ENCODE measurements around the gene ANO7.
A peak's percentile ranks its signal among the peaks of the same experiment; 100 is the strongest.

ANO7 gene

GRCh38 chr2:241198381-241199279 lies 10.2 kb downstream of the ANO7 start:
- Histone ChIP-seq H3K27ac (ENCODE audit: insufficient read depth in 1 of 2, low read depth in 1 of 2, low read length in 2 of 2, poor library complexity in 1 of 2, severe bottlenecking in 2 of 2) (no peak overlapping the region), H3K9me3 (ENCODE audit: control extremely low read depth in 1 of 5, control insufficient read depth in 4 of 5, insufficient read depth in 2 of 5, low read depth in 1 of 5, low read length in 4 of 5) (no peaks in the 10 kb centered on the region), H3K36me3 (ENCODE audit: control insufficient read depth in 4 of 4, insufficient read depth in 4 of 4, low read length in 3 of 4) (no peaks in the 10 kb centered on the region), H3K4me3 (ENCODE audit: control insufficient read depth in 1 of 7, extremely low read depth in 1 of 7, insufficient read depth in 4 of 7, low read depth in 2 of 7, low read length in 6 of 7) (no peak overlapping the region), H3K4me1 (ENCODE audit: control extremely low read depth in 1 of 4, control insufficient read depth in 4 of 4, insufficient read depth in 4 of 4, low read length in 3 of 4) (peaks cover 0 to 34% (median 24%) of the 10 kb centered on the region in 4 experiments), H3K27me3 (replicated peaks in 2 of 5; ENCODE audit: control insufficient read depth in 4 of 5, insufficient read depth in 5 of 5, low read length in 4 of 5) (no peaks in the 10 kb centered on the region)
- WGBS (ENCODE audit: insufficient coverage) = 92% methylated on average over 22 of the region's 27 CpGs
- CTCF ChIA-PET = no interaction called here
- POLR2A ChIA-PET = no interaction called here
- DNase-seq = no peak

- WGBS (ENCODE audit: insufficient coverage) = 93% methylated on average over 15 of the region's 16 CpGs
- no peaks in the 10 kb centered on the region for H3K27me3 ChIP-seq (replicated peaks in 2 of 5; ENCODE audit: control insufficient read depth in 4 of 5, insufficient read depth in 5 of 5, low read length in 4 of 5)
- DNase-seq = no peak
Observed at GRCh38 chr2:241199286-241199685, 10.8 kb downstream of the ANO7 start.

GRCh38 chr2:241199897-241200821 lies 11.7 kb downstream of the ANO7 start:
- ChIA-PET CTCF (interaction anchor here (1.2 kb wide), 1 partner anchor 19 kb away, joined by 3 read pairs; no protein-coding TSS in a partner anchor), POLR2A (no interaction called here)
- Histone ChIP-seq H3K27me3 (replicated peaks in 2 of 5; ENCODE audit: control insufficient read depth in 4 of 5, insufficient read depth in 5 of 5, low read length in 4 of 5) (no peaks in the 10 kb centered on the region), H3K4me1 (ENCODE audit: control extremely low read depth in 1 of 4, control insufficient read depth in 4 of 4, insufficient read depth in 4 of 4, low read length in 3 of 4) (peaks cover 0 to 39% (median 25%) of the 10 kb centered on the region in 4 experiments), H3K27ac (ENCODE audit: insufficient read depth in 1 of 2, low read depth in 1 of 2, low read length in 2 of 2, poor library complexity in 1 of 2, severe bottlenecking in 2 of 2) (no peak overlapping the region), H3K36me3 (ENCODE audit: control insufficient read depth in 4 of 4, insufficient read depth in 4 of 4, low read length in 3 of 4) (no peaks in the 10 kb centered on the region), H3K4me3 (ENCODE audit: control insufficient read depth in 1 of 7, extremely low read depth in 1 of 7, insufficient read depth in 4 of 7, low read depth in 2 of 7, low read length in 6 of 7) (no peak overlapping the region), H3K9me3 (ENCODE audit: control extremely low read depth in 1 of 5, control insufficient read depth in 4 of 5, insufficient read depth in 2 of 5, low read depth in 1 of 5, low read length in 4 of 5) (no peaks in the 10 kb centered on the region)
- 90% methylated on average over 34 of the region's 42 CpGs for WGBS (ENCODE audit: insufficient coverage)
- DNase-seq = no peak

More at GRCh38 chr2:241199286-241199685, 10.8 kb downstream of the ANO7 start:
- CTCF ChIA-PET = no interaction called here
- H3K4me3 ChIP-seq (ENCODE audit: control insufficient read depth in 1 of 7, extremely low read depth in 1 of 7, insufficient read depth in 4 of 7, low read depth in 2 of 7, low read length in 6 of 7) = no peak overlapping the region
- POLR2A ChIA-PET = no interaction called here
- peaks cover 0 to 39% (median 24%) of the 10 kb centered on the region in 4 experiments for H3K4me1 ChIP-seq (ENCODE audit: control extremely low read depth in 1 of 4, control insufficient read depth in 4 of 4, insufficient read depth in 4 of 4, low read length in 3 of 4)
- no peaks in the 10 kb centered on the region for H3K9me3 ChIP-seq (ENCODE audit: control extremely low read depth in 1 of 5, control insufficient read depth in 4 of 5, insufficient read depth in 2 of 5, low read depth in 1 of 5, low read length in 4 of 5)
- no peak overlapping the region for H3K27ac ChIP-seq (ENCODE audit: insufficient read depth in 1 of 2, low read depth in 1 of 2, low read length in 2 of 2, poor library complexity in 1 of 2, severe bottlenecking in 2 of 2)
- no peaks in the 10 kb centered on the region for H3K36me3 ChIP-seq (ENCODE audit: control insufficient read depth in 4 of 4, insufficient read depth in 4 of 4, low read length in 3 of 4)

- 14% methylated on average over 16 of the region's 21 CpGs for WGBS (ENCODE audit: insufficient coverage)
- H3K27ac ChIP-seq (ENCODE audit: insufficient read depth in 1 of 2, low read depth in 1 of 2, low read length in 2 of 2, poor library complexity in 1 of 2, severe bottlenecking in 2 of 2) = no peak overlapping the region
- H3K36me3 ChIP-seq (ENCODE audit: control insufficient read depth in 4 of 4, insufficient read depth in 4 of 4, low read length in 3 of 4) = no peaks in the 10 kb centered on the region
- CTCF ChIA-PET = interaction anchor here (1.2 kb wide), 1 partner anchor 20 kb away, joined by 3 read pairs; no protein-coding TSS in a partner anchor
- POLR2A ChIA-PET = interaction anchor here (0.5 kb wide), 1 partner anchor 553 kb away, joined by 4 read pairs; no protein-coding TSS in a partner anchor
- H3K4me3 ChIP-seq (ENCODE audit: control insufficient read depth in 1 of 7, extremely low read depth in 1 of 7, insufficient read depth in 4 of 7, low read depth in 2 of 7, low read length in 6 of 7) = peak overlapping the region in 1 of 7 experiments; percentile 22
- peaks cover 0 to 39% (median 25%) of the 10 kb centered on the region in 4 experiments for H3K4me1 ChIP-seq (ENCODE audit: control extremely low read depth in 1 of 4, control insufficient read depth in 4 of 4, insufficient read depth in 4 of 4, low read length in 3 of 4)
- H3K27me3 ChIP-seq (replicated peaks in 2 of 5; ENCODE audit: control insufficient read depth in 4 of 5, insufficient read depth in 5 of 5, low read length in 4 of 5) = no peaks in the 10 kb centered on the region
- no peaks in the 10 kb centered on the region for H3K9me3 ChIP-seq (ENCODE audit: control extremely low read depth in 1 of 5, control insufficient read depth in 4 of 5, insufficient read depth in 2 of 5, low read depth in 1 of 5, low read length in 4 of 5)
- peak; percentile 63 to 90 (median 88) for DNase-seq
Observed at GRCh38 chr2:241200822-241201395, 12.4 kb downstream of the ANO7 start.

GRCh38 chr2:241201445-241202267 lies 13.2 kb downstream of the ANO7 start:
- CTCF ChIA-PET = interaction anchor here (0.6 to 1.2 kb wide), 2 partner anchors 20 to 21 kb away, joined by 3 read pairs; no protein-coding TSS in a partner anchor

GRCh38 chr2:241202268-241202585 lies 13.8 kb downstream of the ANO7 start:
- ChIA-PET CTCF (interaction anchor here (0.6 kb wide), 1 partner anchor 21 kb away, joined by 3 read pairs; no protein-coding TSS in a partner anchor), POLR2A (no interaction called here)
- H3K4me3 ChIP-seq (ENCODE audit: control insufficient read depth in 1 of 7, extremely low read depth in 1 of 7, insufficient read depth in 4 of 7, low read depth in 2 of 7, low read length in 6 of 7) = no peak overlapping the region
- no peak overlapping the region for H3K27ac ChIP-seq (ENCODE audit: insufficient read depth in 1 of 2, low read depth in 1 of 2, low read length in 2 of 2, poor library complexity in 1 of 2, severe bottlenecking in 2 of 2)
- no peaks in the 10 kb centered on the region for H3K27me3 ChIP-seq (replicated peaks in 2 of 5; ENCODE audit: control insufficient read depth in 4 of 5, insufficient read depth in 5 of 5, low read length in 4 of 5)
- DNase-seq = no peak
- peaks cover 0 to 39% (median 25%) of the 10 kb centered on the region in 4 experiments for H3K4me1 ChIP-seq (ENCODE audit: control extremely low read depth in 1 of 4, control insufficient read depth in 4 of 4, insufficient read depth in 4 of 4, low read length in 3 of 4)
- H3K9me3 ChIP-seq (ENCODE audit: control extremely low read depth in 1 of 5, control insufficient read depth in 4 of 5, insufficient read depth in 2 of 5, low read depth in 1 of 5, low read length in 4 of 5) = no peaks in the 10 kb centered on the region
- no peaks in the 10 kb centered on the region for H3K36me3 ChIP-seq (ENCODE audit: control insufficient read depth in 4 of 4, insufficient read depth in 4 of 4, low read length in 3 of 4)
- 94% methylated on average over 14 of the region's 15 CpGs for WGBS (ENCODE audit: insufficient coverage)

More at GRCh38 chr2:241201445-241202267, 13.2 kb downstream of the ANO7 start:
- H3K27me3 ChIP-seq (replicated peaks in 2 of 5; ENCODE audit: control insufficient read depth in 4 of 5, insufficient read depth in 5 of 5, low read length in 4 of 5) = no peaks in the 10 kb centered on the region
- no peak overlapping the region for H3K27ac ChIP-seq (ENCODE audit: insufficient read depth in 1 of 2, low read depth in 1 of 2, low read length in 2 of 2, poor library complexity in 1 of 2, severe bottlenecking in 2 of 2)
- H3K9me3 ChIP-seq (ENCODE audit: control extremely low read depth in 1 of 5, control insufficient read depth in 4 of 5, insufficient read depth in 2 of 5, low read depth in 1 of 5, low read length in 4 of 5) = no peaks in the 10 kb centered on the region
- WGBS (ENCODE audit: insufficient coverage) = 85% methylated on average over 23 of the region's 24 CpGs
- no peaks in the 10 kb centered on the region for H3K36me3 ChIP-seq (ENCODE audit: control insufficient read depth in 4 of 4, insufficient read depth in 4 of 4, low read length in 3 of 4)
- peaks cover 0 to 39% (median 25%) of the 10 kb centered on the region in 4 experiments for H3K4me1 ChIP-seq (ENCODE audit: control extremely low read depth in 1 of 4, control insufficient read depth in 4 of 4, insufficient read depth in 4 of 4, low read length in 3 of 4)
- DNase-seq = no peak
- POLR2A ChIA-PET = interaction anchor here (0.5 kb wide), 1 partner anchor 553 kb away, joined by 4 read pairs; no protein-coding TSS in a partner anchor
- peak overlapping the region in 1 of 7 experiments; percentile 17 for H3K4me3 ChIP-seq (ENCODE audit: control insufficient read depth in 1 of 7, extremely low read depth in 1 of 7, insufficient read depth in 4 of 7, low read depth in 2 of 7, low read length in 6 of 7)

Data from common myeloid progenitor, CD34-positive (primary cell).